ENCODE measurements around the gene GID4. TPM values are rescaled to one million over a fixed set of nuclear protein-coding genes. Genes with fewer than 3 reads are reported as not detected.

The GID4 gene
- total RNA-seq, 1 experiment from 2014 or later: 6.0 TPM

DNA sequence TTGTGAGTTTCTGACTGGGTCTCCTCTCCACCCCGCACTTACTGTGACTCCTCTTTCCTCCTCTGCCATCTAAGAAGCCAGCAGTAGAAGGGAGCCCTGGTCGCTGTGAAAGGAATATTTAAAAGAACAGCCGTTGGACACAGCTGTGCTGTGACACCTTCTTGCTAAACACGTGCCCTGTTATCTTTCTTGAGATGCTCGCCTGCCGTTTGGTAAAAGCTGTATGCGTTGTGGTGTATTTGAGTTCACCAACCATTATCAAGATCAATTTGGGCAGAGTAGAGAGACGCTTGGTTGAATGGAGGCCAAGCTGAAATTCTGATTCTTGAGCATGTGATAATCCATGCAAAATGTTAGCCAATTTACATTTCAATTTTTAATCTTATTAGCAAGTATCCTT, 3.8 kb downstream of the GID4 start:
- no peak for DNase-seq (ENCODE audit: low read depth)

DNA sequence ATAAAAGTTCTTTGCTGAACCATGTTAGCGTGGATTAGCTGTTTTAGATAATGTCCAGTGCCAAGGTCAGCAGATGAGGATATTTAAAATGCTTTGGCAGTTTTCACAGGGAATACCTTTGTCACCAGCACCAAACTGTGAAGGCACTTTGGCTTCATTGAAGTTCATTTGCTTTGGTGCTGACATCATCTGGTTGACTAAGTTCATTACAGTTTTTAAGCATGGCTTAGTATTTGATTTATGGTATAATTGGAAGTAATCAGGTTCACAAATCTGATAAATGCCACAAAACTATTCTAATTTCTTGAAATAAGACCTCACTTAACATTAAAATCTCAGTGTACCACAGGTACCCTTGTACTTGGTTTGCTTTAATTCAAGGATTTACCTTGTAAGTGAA, 4.3 kb downstream of the GID4 start:
- DNase-seq (ENCODE audit: low read depth): no peak

DNA sequence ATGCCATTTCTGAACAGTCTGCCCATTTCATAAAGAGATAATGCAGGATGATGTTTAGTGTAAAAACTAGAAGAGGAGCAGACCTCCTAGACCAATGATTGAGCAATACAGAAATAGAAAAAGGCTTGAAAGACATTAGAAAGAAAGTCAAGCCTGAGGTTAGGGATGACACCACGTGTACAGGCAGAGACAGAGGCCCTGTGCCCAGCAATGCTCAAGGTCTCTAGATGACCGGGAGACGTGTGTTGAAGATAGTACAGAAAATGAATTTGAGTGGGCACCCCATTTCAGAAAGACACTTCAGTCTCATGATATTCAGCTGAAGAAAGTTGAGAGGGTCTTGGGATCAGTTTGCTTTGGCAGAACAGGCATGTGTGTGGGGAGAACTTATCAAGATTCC, 5.4 kb downstream of the GID4 start:
- no peak for DNase-seq (ENCODE audit: low read depth)

DNA sequence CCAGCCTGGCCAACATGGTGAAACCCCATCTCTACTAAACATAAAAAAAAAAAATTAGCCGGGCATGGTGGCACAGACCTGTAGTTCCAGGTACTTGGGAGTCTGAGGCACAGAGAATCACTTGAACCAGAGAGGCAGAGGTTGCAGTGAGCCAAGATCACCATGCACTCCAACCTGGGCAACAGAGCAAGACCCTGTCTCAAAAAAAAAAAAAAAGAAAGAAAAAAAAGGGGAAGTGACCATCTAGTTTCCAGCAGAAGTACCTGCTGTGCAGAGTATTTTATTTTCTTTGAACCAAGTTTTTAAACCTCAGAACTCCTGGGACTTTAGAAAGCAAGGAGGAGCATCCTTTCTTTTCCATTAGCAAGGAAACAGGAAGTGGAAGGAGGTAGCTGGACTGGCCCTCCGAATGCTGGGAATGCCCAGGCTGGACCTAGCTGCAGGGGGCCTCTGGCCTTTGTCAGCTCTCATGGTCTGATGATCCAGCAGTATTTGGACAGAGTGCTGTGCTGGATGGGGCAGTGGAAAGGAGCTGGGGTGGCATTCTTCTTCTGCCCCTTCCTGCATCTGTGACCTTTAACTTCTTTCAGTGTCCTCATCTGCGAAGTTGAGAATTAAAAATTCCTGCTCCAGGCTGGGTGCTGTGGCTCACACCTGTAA, 6.6 kb downstream of the GID4 start:
- DNase-seq (ENCODE audit: low read depth): no peak

DNA sequence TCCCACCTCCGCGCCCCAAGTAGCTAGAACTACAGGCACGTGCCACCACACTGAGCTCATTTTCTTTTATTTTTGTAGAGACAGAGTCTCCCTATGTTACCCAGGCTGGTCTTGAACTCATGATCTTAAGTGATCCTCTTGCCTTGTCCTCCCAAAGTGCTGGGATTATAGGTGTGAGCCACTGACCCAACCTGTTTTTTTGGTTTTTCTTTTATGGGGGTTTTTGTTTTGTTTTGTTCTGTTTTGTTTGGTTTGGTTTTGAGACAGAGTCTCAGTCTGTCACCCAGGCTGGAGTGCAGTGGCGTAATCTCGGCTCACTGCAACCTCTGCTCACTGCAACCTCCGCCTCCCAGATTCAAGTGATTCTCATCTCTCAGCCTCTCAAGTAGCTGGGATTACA, 16.4 kb downstream of the GID4 start:
- DNase-seq (ENCODE audit: low read depth): no peak

DNA sequence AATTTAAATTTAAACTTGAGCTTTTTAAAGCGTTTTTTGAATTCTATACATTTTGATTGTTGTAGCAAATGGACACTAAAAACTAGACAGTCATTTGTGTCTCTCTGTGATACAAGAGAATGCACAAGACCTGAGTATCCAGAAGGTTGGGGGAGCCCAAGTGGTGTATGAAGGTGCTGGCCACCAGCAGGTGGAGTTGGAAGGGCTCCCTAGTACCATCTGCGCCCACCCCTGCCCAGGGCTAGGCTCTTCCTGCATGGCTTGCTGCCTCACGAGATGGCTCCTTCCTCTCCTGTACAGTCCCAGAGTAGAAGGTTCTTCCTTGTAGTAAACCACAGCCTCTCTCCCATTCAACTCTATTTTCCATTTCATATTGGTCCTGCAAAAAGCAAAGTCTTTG, 17.0 kb downstream of the GID4 start:
- DNase-seq (ENCODE audit: low read depth): no peak

DNA sequence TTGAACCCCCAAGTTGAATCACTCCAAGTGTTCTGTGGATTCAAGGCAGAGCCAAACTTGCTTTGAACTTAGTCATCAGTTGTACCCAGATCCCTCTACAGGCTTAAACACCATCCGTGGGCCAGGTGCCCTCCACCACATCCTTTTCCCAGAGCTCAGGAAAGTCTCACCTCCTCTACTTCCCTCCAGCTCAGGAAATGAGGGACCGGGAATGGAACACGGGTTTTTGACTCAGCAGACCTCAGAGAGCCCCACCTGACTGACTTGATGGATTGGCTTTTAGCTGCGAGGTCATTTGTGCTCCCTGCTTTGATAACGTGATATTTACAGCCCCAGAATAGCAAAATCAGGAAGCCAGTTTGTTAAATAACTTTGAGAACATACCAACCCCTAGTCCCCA, 20.1 kb downstream of the GID4 start:
- DNase-seq (ENCODE audit: low read depth): no peak

DNA sequence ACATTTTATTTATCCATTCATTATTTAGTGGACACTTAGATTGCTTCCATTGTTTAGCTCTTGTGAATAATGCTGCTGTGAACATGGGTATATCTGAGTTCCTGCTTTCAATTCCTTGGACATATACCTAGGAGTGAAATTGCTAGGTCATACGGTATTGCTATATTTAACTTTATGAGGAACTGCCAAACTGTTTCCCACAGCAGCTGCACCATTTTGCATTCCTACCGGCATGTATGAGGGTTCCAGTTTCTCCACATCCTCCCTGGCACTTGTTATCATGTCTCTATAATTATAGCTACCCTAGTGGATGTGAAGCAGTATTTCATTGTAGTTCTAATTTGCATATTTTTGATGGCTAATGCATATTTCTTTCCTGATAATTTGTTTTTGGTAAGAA, 24.8 kb downstream of the GID4 start:
- no peak for DNase-seq (ENCODE audit: low read depth)

DNA sequence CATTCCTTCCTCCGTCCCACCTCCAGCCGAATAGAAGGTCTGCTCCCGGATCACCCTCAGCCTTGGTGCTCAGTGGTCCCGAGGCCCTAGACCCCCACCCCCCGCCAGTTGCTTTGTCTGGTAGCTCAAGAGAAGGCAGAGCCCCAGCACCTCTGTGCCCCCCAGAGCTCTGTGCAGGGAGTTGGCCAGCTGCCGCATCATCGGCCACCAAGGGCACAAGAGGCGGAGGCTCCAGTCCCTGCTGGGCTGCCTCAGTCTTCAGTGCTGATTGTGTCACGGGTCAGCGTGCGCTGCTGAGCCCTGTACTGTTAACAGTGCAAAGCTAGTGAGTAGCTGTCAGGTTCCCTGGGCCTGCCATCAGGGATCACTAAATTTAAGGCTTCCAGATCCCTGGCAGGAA, 26.3 kb downstream of the GID4 start:
- no peak for DNase-seq (ENCODE audit: low read depth)

DNA sequence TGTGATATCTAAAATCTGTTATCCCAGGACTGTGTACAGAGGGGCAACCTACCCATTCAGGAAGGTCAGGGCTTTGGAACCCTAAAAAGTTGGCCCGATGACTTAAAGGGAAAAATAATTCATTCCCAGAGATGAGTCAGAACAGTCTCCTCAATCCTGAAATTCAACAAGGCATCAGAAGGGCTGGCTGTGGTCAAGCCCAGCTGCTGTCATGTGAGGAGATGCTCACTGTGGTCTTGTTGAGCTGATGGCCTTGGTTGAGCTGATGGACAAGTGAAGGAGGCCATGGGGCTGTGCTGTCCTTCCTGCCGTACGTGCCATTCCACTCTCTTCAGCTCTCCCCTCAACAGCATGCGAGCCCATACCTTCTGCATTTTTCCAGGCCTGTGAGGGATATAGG, 27.7 kb downstream of the GID4 start:
- no peak for DNase-seq (ENCODE audit: low read depth)

DNA sequence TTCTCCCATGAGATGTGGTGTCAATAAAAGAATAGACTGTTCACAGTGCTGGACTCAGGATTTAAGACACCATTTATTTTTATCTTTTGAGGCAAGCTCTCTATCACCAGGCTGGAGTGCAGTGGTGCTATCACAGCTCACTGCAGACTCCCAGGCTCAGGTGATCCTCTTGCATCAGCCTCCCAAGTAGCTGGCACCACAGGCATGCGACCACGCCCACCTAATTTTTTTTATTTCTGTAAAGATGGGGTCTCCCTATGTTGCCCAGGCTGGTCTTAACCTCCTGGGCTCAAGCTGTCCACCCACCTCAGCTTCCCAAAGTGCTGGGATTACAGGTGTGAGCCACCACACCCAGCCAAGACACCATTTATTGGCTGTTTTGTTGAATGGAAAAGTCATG, 29.9 kb downstream of the GID4 start:
- no peak for DNase-seq (ENCODE audit: low read depth)

DNA sequence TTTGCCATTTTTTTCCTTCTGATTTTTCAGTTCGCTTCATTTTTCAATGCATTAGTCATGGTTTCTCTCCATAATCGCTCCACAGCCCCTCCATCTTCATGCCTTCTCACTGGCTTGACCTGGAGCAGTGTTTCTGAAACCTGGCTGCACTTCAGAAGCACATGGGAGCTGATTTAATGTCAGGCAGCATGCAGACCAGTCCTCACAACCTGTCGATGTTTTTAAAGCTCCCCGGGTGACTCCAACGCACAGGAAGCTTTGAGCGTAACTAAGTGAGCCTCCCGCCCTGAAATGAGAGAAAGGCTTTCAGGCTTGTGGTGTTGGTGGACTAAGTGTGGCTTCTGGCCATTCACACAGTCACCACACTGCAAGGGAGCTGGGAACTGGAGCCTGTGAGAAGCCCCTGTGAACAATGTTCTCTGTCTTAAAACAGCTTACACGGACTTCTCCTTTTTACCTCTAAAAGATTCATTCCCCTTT, 31.7 kb downstream of the GID4 start:
- peak; percentile 57 for DNase-seq (ENCODE audit: low read depth)

DNA sequence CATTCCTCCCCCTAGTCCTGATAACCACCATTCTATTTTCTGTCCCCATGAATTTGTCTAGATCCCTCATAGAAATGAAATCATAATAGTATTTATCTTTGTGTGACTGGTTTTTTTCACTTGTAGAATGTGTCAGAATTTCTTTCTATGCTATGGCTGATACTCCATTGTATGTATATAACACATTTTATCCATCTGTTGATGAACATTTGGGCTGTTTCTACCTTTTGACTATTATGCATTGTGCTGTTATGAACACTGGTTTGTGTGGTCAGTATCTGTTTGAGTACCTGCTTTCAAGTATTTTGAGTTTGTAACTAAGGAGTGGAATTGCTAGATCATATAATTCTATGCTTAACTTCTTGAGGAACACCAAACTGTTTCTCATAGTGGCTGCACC, 32.5 kb downstream of the GID4 start:
- DNase-seq (ENCODE audit: low read depth): no peak

DNA sequence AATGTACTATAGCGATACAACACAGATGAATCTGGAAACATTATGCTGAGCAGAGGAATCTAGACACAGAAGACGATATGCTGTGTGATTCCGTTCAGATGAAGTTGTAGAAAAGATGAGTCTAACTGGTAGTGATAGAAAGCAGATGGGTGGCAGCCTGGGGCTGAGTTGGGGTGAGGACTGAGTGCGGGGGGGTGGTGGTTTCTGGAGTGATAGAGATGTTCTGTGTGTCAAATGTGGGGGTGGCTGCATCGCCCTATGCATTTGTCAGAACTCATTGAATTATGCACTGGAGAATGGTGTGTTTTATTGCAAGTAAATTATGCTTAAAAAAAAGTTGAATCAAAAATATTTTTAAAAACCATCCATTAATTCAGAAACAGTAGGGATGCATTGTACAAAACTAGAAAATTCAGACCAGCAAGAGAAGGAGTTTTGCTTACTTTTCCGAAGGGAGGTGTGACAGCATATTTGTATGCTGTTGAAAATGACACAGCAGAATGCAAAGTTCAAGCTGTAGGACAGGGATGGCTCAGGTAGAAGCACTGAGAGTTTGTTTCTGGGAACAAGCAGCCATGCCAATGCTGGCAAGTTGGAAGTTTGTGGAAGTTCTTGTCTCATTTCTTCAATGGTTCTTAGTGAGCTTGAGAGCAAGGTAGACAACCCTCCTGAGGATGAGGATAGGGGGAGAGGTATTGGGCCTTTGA, 35.5 kb downstream of the GID4 start:
- DNase-seq (ENCODE audit: low read depth): no peak

DNA sequence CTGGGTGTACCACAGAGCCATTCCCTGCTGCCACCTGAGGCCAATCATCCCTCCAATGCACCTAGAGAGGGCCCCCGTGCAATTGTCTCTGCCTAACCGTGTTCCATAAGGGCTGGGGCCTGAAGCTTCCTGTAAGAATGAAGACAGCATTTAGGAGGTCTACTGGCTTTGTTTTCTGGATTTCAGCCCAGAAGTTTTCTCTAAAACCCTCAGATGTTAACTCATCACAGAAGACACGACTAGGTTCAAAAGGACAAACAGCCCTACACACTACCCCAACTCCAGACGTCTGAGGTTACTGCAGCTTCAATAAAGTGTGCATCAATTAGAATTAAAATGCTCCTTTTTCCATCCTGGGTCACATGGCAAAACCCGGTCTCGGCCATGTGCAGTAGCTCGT, 37.7 kb downstream of the GID4 start:
- DNase-seq (ENCODE audit: low read depth): no peak

DNA sequence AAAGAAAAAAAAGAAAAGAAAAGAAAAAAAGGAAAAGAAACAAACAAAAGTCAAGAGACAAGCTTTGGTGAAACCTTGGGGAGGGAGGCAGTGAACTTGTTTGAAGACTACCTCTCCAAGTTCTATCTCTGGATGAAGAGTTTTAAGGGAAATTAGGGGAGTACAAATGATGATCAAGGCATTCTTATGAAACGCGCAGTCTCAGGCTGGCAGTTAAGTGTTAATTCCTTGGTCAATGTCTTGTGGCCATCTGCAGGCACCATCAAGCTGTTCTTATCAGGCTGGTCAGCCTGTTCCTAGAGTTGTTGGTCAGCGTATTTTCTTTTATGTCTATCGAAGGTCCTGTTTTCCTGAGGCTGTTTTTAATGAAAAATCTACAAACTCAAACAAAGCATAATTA, 40.3 kb downstream of the GID4 start:
- no peak for DNase-seq (ENCODE audit: low read depth)

DNA sequence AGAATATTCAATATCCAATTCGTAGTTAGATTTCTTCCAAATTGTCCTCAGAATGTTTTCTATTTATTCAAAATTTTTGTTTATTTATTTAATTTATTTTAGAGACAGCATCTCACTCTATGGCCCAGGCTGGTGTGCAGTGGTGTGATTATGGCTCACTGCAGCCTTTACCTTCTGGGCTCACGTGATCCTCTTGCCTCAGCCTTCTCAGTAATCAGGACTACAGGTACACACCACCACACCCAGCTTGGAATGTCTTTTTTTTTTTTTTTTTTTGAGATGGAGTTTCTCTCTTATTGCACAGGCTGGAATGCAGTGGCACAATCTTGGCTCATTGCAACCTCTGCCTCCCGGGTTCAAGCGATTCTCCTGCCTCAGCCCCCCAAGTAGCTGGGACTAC, 45.0 kb downstream of the GID4 start:
- no peak for DNase-seq (ENCODE audit: low read depth)

DNA sequence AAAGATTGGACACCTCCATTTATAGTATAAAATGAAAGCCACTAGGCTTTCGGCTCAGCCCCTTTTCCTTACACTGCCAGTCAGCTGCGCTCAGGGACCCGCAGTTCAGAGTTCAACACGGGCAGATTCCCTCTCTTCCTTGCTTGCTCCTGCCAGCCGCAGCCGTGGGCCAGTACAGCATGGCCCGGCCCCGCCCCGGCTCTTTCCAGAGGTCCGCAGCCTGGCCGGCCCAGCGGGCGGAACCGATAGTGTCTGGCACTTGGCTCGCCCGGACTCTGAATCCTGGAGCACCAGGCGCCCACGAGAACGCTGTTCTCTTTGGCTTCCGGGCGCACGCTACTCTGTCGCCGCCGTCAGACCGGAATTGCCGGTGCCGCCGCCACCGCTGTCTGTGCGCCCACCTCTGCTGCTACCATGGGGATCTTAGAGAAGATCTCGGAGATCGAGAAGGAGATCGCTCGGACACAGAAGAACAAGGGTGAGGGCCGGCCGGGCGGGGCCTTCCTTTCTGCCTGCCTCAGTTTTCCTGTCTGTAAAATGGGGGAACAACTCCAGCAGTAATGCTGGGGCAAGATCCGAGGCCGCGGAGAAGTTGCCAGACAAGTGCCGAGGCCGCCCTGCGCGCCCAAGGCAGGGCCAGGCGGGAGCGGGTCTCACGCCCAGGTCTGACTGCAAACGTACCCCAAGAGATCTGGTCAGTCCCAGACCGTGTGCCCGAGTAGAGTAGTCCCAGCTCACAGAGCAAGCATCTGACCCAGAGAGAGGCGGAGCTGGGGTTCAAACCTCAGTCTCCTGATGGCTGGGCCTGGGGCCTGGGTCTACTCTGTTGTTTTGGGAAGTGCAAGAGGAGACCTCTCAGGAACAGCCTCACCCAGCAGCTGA, 48.6 kb downstream of the GID4 start, which contains the start of gene DRG2:
Gene DRG2, plus strand, starts transcription at position 339 of the 882 bp plus-strand sequence. Its CDS starts 76 bp downstream, at position 415.
- peak; percentile 88 for DNase-seq (ENCODE audit: low read depth)

DNA sequence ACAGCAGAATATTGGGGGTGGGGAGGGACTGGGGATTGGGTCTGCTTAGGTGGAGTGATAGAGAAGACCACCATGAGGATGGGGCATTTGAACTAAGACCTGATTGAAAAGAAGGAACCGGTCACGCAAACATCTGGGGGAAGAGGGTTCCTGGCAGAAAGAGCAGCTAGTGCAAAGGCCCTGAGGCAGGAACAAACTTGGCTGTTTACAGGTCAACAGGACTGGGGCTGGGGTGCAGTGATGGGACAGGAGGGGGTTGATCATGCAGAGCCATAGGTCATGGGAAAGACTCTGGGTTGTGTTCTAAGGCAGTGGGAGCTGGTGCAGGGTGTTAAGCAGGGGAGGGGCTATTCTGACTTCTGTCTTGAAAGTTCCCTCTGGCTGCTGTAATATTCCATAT, 50.4 kb downstream of the GID4 start:
- no peak for DNase-seq (ENCODE audit: low read depth)

DNA sequence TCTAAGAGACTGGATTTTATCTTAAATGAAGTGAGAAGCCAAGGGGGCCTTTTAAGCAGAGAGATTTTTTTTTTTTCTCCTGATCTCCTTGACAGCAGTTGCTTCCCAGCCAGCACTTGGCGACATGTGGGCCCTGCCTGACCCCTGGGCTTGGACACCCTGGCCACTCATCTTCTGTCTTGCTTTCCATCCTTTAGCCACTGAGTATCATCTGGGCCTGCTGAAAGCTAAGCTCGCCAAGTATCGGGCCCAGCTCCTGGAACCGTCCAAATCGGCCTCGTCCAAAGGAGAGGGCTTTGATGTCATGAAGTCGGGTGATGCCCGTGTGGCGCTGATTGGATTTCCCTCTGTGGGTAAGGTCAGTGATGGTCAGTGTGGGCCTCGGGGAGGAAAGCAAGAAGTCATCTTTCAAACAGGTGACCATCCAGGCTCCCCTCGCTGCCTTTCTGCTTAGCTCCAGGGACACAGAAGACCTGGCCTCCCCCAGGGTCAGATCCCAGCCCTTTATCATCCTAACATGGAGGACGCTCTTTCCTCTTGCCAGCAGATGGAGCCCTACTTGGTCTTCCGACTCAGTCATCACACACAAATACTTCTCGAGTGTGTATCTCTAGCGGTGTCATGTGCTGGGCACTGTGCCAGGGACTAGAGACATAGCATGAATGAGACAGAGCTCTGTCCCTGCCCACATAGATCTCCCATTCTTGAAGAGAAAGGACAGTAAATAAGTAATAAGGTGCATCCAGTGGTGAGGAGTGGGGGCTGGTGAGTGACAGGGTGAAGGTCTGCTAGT, 54.6 kb downstream of the GID4 start:
- peak; percentile 34 for DNase-seq (ENCODE audit: low read depth)

DNA sequence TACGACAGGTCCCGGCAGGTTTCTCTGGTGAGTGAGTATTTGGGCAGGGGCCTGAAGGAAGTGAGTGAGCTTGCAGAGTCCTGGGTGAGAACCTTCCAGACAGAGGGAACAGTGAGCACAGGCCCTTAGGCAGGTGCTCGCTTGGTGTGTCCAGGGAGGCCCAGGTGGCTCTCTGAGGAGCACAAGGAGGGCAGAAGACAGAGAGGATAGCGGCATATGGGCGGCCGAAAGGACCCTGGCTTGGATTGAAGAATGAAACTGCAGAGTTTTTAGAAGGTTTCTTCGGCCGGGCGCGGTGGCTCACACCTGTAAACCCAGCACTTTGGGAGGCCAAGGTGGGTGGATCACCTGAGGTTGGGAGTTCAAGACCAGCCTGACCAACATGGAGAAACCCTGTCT, 55.2 kb downstream of the GID4 start:
- DNase-seq (ENCODE audit: low read depth): no peak

DNA sequence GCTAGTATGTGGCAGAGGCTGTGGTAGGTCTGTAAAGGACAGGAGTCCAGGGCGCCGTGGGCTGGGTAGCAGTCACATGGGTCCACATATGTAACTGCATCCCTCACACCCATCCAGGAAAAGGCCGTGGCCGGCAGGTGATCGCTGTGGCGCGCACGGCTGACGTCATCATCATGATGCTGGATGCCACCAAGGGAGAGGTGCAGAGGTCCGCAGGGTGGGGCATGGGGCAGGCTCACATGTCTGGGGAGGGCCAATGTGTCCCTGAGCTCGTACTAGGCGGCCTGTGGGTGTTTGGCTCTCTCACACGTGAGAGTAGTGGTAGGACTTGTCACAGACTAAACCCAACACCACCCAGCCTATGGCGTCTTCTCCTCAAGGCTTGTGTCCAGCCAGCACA, 60.3 kb downstream of the GID4 start:
- DNase-seq (ENCODE audit: low read depth): no peak
